Activated CD4-positive, CD25-positive, alpha-beta regulatory T cell treated with anti-CD3 and anti-CD28 coated beads, Interleukin-2, amount 50 U/mL, for 72 hours (primary cell): ENCODE results near the gene HAVCR2.

ENCODE experiments used
- DNase-seq: peaks from one replicate; pipeline ENCODE4 v3.0.0; 2021

HAVCR2 gene

GRCh38 chr5:157038568-157039187 is 70.2 kb downstream of the HAVCR2 start:
- no peak for DNase-seq
